Heart right ventricle (tissue), 16 donors: ENCODE data around the gene SMCHD1. TPM values are rescaled to one million over a fixed set of nuclear protein-coding genes. Genes with fewer than 3 reads are reported as not detected.

ENCODE experiments used
- ATAC-seq, 8 donors: fragments of 200-7000 bp; cut with Tn5 transposase; one replicate each; pipeline ENCODE4 v1.9.1; 2020; ENCODE audit warnings: mild to moderate bottlenecking in 8 of 8, moderate library complexity in 8 of 8, moderate number of reproducible peaks in 1 of 8
- DNase-seq, 2 donors: peaks; one replicate each; pipeline ENCODE4 v3.0.0-alpha.2; 2020
- H3K27ac ChIP-seq, 10 donors: fragments of 200-600 bp; sonication (generic) in 2 of 10; one replicate each; pipeline versions ENCODE4 v1.5.0 to v1.8.0; 2020 to 2022; ENCODE audit warnings: mild to moderate bottlenecking in 3 of 10
- H3K27me3 ChIP-seq, 7 donors: fragments of 200-600 bp; one replicate each; pipeline ENCODE4 v1.8.0; 2021 to 2022; ENCODE audit warnings: mild to moderate bottlenecking in 2 of 7
- H3K36me3 ChIP-seq, 9 donors: fragments of 200-600 bp; sonication (generic) in 1 of 9; one replicate each; pipeline versions ENCODE4 v1.5.0 to v1.8.0; 2020 to 2022; ENCODE audit warnings: mild to moderate bottlenecking in 2 of 9
- H3K4me1 ChIP-seq, 9 donors: fragments of 200-600 bp; sonication (generic) in 1 of 9; one replicate each; pipeline versions ENCODE4 v1.5.0 to v1.8.0; 2020 to 2022; ENCODE audit warnings: mild to moderate bottlenecking in 4 of 9
- H3K4me3 ChIP-seq, 10 donors: fragments of 200-600 bp; sonication (generic) in 2 of 10; one replicate each; pipeline versions ENCODE4 v1.5.0 to v1.8.0; 2020 to 2022; ENCODE audit warnings: mild to moderate bottlenecking in 7 of 10, moderate library complexity in 2 of 10
- H3K9me3 ChIP-seq, 11 donors: fragments of 200-600 bp in 10 of 11; sonication (generic) in 2 of 11; one replicate each; pipeline versions ENCODE4 v1.5.0 to v1.8.0; 2013 to 2022; ENCODE audit warnings: mild to moderate bottlenecking in 2 of 11, control low read depth in 1 of 11, moderate library complexity in 1 of 11
- CTCF ChIP-seq, 9 donors: fragments of 200-600 bp; sonication (generic) in 2 of 9; IDR thresholded peaks; one replicate each; pipeline versions ENCODE4 v1.5.0 to v1.8.0; 2021 to 2022; ENCODE audit warnings: antibody characterized with exemption in 9 of 9, mild to moderate bottlenecking in 5 of 9, moderate library complexity in 1 of 9
- WGBS, 2 donors: extraction: QIAGEN DNeasy Blood & Tissue Kit; methylation state at CpG; one replicate each; pipeline ENCODE4 v1.1.7; 2013; ENCODE audit warnings: inconsistent platforms in 1 of 2; 5-methylcytosine and 5-hydroxymethylcytosine counted together
- intact Hi-C, 10 donors: fragments of 100-400 bp; cut with DNase I; formaldehyde crosslinking; loops; one replicate each; pipeline versions ENCODE4 v1.11.1 to v1.14.2; 2022
- polyA plus RNA-seq, 2 donors: library from polyadenylated mRNA; stranded (reverse); fragments of 200-250 nt; gene quantifications; one replicate each; pipeline ENCODE4 v1.2.3, GENCODE V29; 2013
- total RNA-seq, 10 donors: library from RNA; stranded (reverse); fragmentation: NEBNext Ultra II Directional in 3 of 10; extraction: Animal tissue kit (Norgen Biotek cat#: 25700) in 3 of 10; gene quantifications; one replicate each; pipeline versions ENCODE4 v1.2.1 to v1.2.4, GENCODE V29; 2021 to 2023
- donor health status: Arrhythmogenic right ventricular cardiomyopathy.
- donor health status: ischemic (EF 13 %, LVEDD 7.1; RV severe dilation, severe dysfunction).
- donor health status: healthy with polysubstance abuse.
- donor health status: DM: no; HTN: yes; CAD: no.
- donor health status: DM: no; HTN: no; CAD: no.
- donor health status: ischemic (EF 25% LVEDD 6.9; RV normal size, moderate dysfunction).
- donor health status: ischemic (EF 25% LVEDD 5.7; RV mildly dilated, moderate dysfunction).
- donor health status: healthy.
- donor health status: DM: yes; HTN: yes; CAD: no.
- donor health status: Ischemic cardiomyopathy.
- donor health status: ischemic (EF 35%, LVEDD 5.7; RV mildly dilated, moderate dysfunction).
- donor health status: nonischemic (EF 11% LVEDD 7.7; RV severe dilation, severe dysfunction).
- donor health status: DM: yes; HTN: yes; CAD: no.
- donor health status: PGD.
- donor health status: ischemic (EF 29% LVEDD 5.4; RV normal size, mild dysfunction).
- donor health status: nonischemic (EF 23%, LVEDD 6.1; RV moderate dilation, normal function).

SMCHD1 gene
- total and polyA plus RNA-seq, 12 donors = 6.3 to 35.3 (median 30.3) TPM

GRCh38 chr18:2839202-2839601 is 183.7 kb downstream of the SMCHD1 start:
- no peak overlapping the region for H3K27ac ChIP-seq
- H3K27me3 ChIP-seq = no peaks in the 10 kb centered on the region
- no peak for TF ChIP-seq CTCF (IDR thresholded peaks at IDR 0.05)
- 81 to 86% methylated on average over 8 of the region's 8 CpGs for WGBS, 2 donors
- ATAC-seq (no peak), DNase-seq (no peak)
- H3K4me3 ChIP-seq = no peak overlapping the region
- peaks cover 0 to 6% (median 0%) of the 10 kb centered on the region in 9 donors for H3K4me1 ChIP-seq
- H3K36me3 ChIP-seq = no peaks in the 10 kb centered on the region
- intact Hi-C loops = no loop called here
- peaks cover 0 to 12% (median 0%) of the 10 kb centered on the region in 11 donors for H3K9me3 ChIP-seq

- Histone ChIP-seq H3K27me3 (peaks cover 0 to 9% (median 0%) of the 10 kb centered on the region in 7 donors), H3K4me3 (no peak overlapping the region), H3K27ac (no peak overlapping the region), H3K4me1 (peaks cover 0 to 15% (median 0%) of the 10 kb centered on the region in 9 donors), H3K36me3 (no peaks in the 10 kb centered on the region), H3K9me3 (peaks cover 0 to 12% (median 0%) of the 10 kb centered on the region in 11 donors)
- DNase-seq (no peak), ATAC-seq (no peak)
- 91 to 98% methylated on average over 1 of the region's 1 CpG for WGBS, 2 donors
- intact Hi-C loops = loop anchor here in 1 of 10 donors (10.0 kb wide), 1 partner anchor 64 kb away; no protein-coding TSS in a partner anchor
- no peak for TF ChIP-seq CTCF (IDR thresholded peaks at IDR 0.05)
Measured at GRCh38 chr18:2840521-2840920, 185.0 kb downstream of the SMCHD1 start.

GRCh38 chr18:2843146-2843545 is 187.6 kb downstream of the SMCHD1 start:
- no peak for ATAC-seq
- 76 to 84% methylated on average over 6 of the region's 6 CpGs for WGBS, 2 donors
- no peaks in the 10 kb centered on the region for H3K36me3 ChIP-seq
- no peak for TF ChIP-seq CTCF (IDR thresholded peaks at IDR 0.05)
- intact Hi-C loops = loop anchor here in 1 of 10 donors (10.0 kb wide), 1 partner anchor 62 kb away; no protein-coding TSS in a partner anchor
- peaks cover 0 to 38% (median 17%) of the 10 kb centered on the region in 9 donors for H3K4me1 ChIP-seq
- peak in 1 of 2 donors; percentile 27 for DNase-seq
- H3K4me3 ChIP-seq = no peak overlapping the region
- no peak overlapping the region for H3K27ac ChIP-seq
- H3K9me3 ChIP-seq = peaks cover 0 to under 1% (median 0%) of the 10 kb centered on the region in 11 donors
- H3K27me3 ChIP-seq = peaks cover 4 to 34% (median 20%) of the 10 kb centered on the region in 7 donors

GRCh38 chr18:2845172-2845571 is 189.6 kb downstream of the SMCHD1 start:
- no peak for TF ChIP-seq CTCF (IDR thresholded peaks at IDR 0.05)
- Histone ChIP-seq H3K9me3 (no peaks in the 10 kb centered on the region), H3K36me3 (no peaks in the 10 kb centered on the region), H3K4me3 (no peak overlapping the region), H3K27me3 (peaks cover 4 to 53% (median 29%) of the 10 kb centered on the region in 7 donors), H3K27ac (peak overlapping the region in 1 of 10 donors; percentile 95), H3K4me1 (peaks cover 0 to 43% (median 26%) of the 10 kb centered on the region in 9 donors)
- WGBS, 2 donors = 79 to 88% methylated on average over 4 of the region's 4 CpGs
- DNase-seq = no peak
- intact Hi-C loops = loop anchor here in 4 of 10 donors (5.0 to 10.0 kb wide), 3 partner anchors 57 to 62 kb away; no protein-coding TSS in a partner anchor
- peak in 1 of 8 donors; percentile 3 for ATAC-seq
